NCI-H82 (cell line): ENCODE measurements around the gene MBTPS1.

Source experiments
- DNase-seq: peaks from one replicate; lab custom pipeline; 2025; lab: John Stamatoyannopoulos, UW

The MBTPS1 gene

DNA sequence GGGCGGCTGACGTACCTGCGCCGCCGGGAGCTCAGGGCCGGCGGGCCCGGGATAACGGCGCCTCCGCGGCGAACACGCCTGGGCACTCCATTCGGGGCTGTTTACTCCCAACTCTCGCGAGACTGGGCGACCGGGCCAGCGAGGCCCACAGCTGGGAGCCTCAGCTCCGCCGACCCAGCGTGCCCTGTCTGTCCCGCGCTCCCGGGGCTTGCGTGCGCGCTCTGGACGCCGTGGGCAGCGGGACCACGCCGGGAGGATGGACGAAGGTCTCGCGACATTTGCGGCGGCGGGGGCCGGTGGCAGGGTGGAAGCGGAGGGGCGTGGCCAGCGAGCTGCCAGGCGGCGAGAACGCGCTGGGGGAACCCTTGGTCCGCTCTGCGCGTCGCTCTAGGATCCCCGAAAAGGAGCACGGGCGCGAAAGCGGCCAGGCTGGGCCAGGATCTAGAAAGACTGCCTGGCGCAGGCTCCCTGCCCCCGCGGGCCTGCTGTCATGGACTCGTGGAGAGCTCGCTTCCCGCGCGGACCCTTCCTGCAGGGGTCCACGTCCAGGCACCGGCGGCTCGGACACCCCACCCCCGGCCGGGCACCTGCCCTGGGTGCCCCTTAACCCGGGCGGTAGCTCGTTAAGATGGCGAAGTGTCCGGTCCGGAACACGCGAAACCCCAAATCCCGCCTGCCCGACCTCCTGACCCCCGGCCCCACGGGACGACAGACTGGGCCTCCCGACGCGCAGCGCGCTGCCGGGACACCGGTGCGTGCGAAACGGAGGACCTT is at the start of gene MBTPS1:
MBTPS1 (minus strand) TSS at position 223 of the 774 bp plus-strand sequence. CDS start 15,159 bp downstream, outside the sequence.
- peak; percentile 97 for DNase-seq

DNA sequence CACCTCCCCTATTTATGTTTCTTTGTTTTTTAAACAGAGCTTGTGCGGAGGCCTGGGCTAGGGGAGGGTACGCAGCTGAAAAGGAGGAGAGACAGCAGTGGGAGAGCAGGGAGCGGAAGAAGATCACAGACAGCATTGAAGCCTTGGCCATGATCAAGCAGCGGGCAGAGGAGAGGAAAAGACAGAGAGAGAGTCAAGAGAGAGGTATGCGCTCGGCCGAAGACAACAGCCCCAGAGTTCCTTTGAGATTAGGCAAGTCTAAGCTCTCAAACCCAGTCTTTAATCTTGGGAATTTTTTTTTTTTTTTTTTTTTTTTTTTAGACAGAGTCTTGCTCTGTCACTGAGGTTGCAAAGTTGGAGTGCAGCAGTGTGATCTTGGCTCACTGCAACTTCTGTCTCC is 49.0 kb upstream of the MBTPS1 start:
- DNase-seq = no peak

GRCh38 chr16:84161801-84162200 is 45.1 kb upstream of the MBTPS1 start:
- DNase-seq = no peak

DNA sequence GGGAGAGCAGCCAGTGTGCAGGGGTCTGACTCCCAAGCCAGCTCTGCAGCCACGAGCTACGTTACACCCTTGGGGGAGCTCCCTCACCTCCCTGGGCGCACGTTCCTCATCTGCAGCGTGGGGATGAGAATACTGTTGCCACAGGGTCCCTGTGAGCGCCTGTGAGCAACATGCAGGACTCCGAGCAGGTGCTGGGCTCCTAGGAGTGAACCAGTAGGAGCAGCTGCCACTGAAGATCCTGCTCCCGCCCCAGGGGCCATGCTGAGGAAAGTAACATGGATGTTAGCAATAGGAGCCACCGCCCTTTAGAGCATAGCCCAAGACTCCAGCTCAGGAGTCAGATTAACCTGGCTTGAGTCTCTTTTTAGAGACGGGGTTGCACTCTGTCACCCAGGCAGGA is 44.3 kb upstream of the MBTPS1 start:
- no peak for DNase-seq

DNA sequence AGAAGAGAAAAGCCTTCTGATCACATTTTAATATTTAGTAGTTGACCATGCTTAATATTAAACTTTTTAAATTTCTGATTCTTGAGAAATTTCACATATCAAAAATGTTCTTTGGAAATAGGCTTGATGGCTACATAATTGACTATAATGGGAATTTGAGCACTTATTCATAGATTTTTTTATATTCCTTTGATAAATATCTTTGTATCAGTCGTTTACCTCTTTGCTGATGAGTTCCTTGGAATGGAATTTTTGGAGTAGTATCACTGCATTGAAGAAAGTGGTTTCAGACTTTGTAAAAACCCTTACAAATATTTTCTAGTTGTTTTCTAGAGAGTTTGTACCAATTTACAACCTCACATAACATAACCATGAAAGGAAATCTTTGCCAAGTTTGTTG is 43.1 kb upstream of the MBTPS1 start:
- DNase-seq = no peak

GRCh38 chr16:84159007-84159406 is 42.3 kb upstream of the MBTPS1 start:
- DNase-seq = no peak

DNA sequence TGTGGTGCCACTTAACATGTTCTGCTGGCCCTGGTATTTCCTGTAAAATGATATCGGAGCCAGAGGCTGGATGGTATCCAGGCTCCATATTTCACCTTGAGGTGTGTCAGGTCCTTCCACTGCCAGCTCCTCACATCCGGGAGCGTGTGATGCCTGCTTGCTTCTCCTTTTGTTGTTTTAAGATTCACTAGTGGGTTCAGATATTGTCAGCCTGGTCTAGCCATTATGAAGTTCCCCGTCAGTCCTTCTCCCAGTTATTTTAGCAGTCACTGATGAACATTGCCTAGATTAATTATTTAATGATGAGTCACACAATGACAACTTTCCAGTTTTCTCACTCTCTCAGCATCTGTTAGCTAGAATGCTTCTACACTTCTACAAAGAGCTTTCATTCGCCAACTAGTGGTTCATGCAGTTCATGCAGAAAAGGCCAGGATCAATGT is 39.6 kb upstream of the MBTPS1 start:
- DNase-seq = no peak

DNA sequence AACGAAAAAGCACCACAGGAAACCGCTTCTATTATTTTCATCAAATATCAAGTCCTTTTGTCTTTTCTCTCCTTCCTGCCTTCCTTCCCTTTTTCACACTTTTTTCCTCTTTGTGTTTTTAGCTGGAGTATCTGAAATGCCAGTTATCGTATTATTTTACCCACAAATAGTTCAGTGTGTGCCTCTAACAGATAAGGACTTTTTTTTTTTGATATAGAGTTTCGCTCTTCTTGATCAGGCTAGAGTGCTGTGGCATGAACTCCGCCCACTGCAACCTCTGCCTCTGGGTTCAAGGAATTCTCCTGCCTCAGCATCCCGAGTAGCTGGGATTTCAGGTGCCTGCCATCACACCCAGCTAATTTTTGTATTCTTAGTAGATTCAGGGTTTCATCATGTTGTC is 39.0 kb upstream of the MBTPS1 start:
- DNase-seq = no peak

- no peak for DNase-seq
These were observed 38.5 kb upstream of the MBTPS1 start for GRCh38 chr16:84155226-84155625.

DNA sequence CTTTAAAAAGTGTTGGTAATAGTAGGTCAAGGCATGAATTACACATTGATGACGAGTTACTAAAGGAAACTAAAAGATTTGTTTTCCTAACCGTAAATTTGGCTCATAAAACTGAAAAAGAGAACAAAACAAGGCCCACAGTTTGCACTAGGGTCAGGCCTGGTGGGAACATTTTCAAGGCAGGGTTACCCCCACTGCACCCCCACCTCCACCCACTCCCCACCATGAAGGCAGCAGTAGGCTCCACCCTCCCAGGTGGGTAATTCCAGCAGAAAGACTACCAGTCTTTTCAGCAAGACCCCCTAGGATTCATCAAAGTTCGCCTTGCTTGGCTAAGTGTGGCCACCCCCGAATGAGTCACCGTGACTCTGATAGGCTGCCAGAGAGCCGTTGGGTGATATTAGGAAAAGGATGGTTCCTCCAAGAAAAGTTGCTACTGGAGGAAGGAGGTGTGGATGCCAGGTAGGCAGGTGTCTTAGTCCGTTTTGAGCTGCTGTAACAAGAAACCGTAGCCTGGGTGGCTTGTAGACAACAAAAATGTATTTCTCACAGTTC is 37.0 kb upstream of the MBTPS1 start:
- DNase-seq = no peak

GRCh38 chr16:84150926-84151325 is 34.2 kb upstream of the MBTPS1 start:
- no peak for DNase-seq

DNA sequence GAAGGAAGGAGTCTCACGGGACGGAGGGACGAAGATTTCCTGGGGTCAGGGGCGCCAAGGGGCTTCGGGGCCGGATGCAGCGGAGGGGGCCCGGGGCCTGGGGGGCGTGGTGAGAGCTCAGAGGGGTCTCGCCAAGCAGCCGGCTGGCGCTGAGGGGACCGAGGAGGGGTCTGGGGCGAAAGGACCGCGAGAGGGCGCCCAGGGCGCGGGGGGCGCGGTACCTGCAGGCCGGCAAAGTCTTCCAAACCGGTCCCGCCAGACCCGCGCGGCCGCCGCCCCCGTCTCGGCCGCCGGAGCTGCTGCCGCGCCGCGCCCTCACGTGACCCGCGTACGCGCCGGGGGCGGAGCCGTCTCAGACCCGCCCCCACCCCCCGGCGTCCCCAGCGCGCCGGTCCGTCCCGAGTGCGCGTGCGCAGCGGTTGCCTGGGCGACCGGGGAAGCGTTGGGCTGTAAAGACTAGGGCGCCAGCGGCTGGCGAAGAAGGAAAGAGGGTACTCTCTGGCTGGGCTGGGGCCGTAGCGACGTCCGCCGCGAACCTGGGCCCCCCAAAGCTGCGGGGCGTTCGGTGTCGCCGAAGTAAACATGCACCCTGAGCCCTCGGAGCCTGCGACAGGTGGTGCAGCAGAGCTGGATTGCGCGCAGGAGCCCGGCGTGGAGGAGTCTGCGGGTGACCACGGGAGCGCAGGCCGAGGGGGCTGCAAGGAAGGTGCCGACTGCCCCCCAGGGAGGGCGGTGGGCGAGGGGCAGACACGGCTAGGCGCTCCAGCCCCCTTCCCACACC is 28.3 kb upstream of the MBTPS1 start, which contains the start of the genes DNAAF1 and HSDL1:
DNAAF1 (plus strand) TSS at position 450 of the 781 bp plus-strand sequence; CDS start at position 583, 133 bp downstream.
HSDL1 (minus strand) TSS at position 319 of the 781 bp plus-strand sequence. CDS start 13,856 bp downstream, outside the sequence.
- peak; percentile 88 for DNase-seq

GRCh38 chr16:84144209-84144858 is 27.6 kb upstream of the MBTPS1 start:
- DNase-seq = peak; percentile 56

DNA sequence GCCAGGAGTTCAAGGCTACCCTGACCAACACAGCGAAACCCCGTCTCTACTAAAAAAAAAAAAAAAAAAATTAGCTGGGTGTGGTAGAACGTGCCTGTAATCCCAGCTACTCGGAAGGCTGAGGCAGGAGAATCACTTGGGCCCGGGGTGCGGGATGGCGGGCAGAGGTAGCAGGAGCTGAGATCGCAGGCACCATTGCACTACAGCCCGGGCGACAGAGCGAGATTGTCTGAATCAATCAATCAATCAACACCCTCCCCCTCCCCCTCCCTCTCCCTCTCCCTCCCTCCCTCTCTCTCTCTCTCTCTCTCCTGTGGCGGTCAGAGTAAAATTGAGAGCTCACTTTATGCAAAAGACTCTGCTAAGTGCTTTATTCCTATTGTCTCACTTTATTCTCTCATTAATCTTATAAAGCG is 27.1 kb upstream of the MBTPS1 start:
- peak; percentile 63 for DNase-seq

- no peak for DNase-seq
These were observed 26.3 kb upstream of the MBTPS1 start for GRCh38 chr16:84143081-84143480.

DNA sequence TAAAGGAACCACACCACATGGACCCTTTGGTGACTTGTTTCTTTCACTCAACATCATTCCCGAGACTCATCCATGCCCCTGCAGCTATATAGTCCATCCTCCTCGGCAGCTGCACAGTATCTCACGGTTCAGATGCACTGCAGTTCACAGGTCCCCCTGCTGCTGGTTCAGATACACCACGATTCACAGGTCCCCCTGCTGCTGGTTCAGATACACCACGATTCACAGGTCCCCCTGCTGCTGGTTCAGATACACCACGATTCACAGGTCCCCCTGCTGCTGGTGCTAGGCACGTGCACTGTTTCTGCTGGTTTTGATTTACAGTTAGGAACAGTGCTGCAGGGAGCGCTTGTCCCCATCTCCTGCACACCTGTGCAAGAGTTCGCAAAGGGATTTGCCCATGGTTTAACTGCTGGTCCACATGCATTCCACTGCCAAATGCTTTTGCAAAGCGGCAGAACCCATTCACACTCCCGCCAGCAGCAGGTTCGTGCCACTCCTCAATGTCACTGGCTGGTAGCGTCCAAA is 24.5 kb upstream of the MBTPS1 start:
- peak; percentile 43 for DNase-seq

- DNase-seq = no peak
These were observed 23.0 kb upstream of the MBTPS1 start for GRCh38 chr16:84139628-84140258.

DNA sequence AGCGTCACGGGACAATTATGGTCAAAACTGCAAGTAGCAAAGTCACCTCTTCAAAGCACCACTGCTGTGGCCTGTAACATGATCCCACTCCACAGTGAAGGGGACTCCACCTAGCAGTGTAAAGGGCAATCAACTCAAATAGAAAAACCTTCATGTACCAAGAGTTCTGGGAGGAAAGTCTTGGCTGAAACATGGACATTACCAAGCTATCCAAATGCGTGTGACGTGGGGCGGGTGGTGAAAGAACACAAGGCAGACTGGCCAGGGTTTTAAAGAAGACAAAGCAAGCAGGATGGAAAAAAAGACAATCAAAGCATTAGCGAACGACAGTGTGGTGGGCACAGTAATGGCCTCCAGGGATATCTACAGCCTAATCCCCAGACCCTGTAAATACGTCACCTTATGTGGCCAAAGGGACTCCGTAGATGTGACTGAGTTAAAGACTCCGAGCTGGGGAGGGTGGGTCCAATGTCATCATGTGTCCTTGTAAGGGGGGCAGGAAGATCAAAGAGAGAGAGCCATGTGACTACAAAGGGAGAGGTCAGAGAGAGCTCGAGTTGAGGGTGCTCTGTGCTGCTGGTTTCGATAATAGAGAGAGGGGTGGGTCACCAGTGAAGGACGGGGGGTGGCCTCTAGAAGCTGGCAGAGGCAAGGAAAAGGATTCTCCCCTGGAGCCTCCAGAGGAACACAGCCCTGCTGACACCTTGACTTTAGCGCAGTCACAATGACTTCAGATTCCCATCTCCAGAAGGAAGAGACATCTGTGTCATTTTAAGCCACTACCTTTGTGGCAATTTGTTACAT is 22.3 kb upstream of the MBTPS1 start:
- peak; percentile 72 for DNase-seq

GRCh38 chr16:84138500-84138823 is 21.7 kb upstream of the MBTPS1 start:
- DNase-seq = no peak

- no peak for DNase-seq
These were observed 21.1 kb upstream of the MBTPS1 start for GRCh38 chr16:84137769-84138357.
